Left lung (tissue), 10 donors: ENCODE data around the gene SCAMP4. TPM values are rescaled to one million over a fixed set of nuclear protein-coding genes. Genes with fewer than 3 reads are reported as not detected.

Experiments
- ATAC-seq: fragments of 200-7000 bp; cut with Tn5 transposase; one replicate; pipeline ENCODE4 v1.9.1; 2020; ENCODE audit warnings: moderate library complexity
- DNase-seq, 4 donors: peaks; one replicate each; pipeline ENCODE4 v3.0.0-alpha.2; 2013 to 2020
- H3K27ac ChIP-seq, 2 donors: fragments of 200-600 bp; sonication (generic) in 1 of 2; one replicate each; pipeline versions ENCODE4 v1.5.0 to v1.8.0; 2020 to 2021
- H3K27me3 ChIP-seq, 2 donors: fragments of 200-600 bp; sonication (generic) in 1 of 2; one replicate each; pipeline versions ENCODE4 v1.5.0 to v1.8.0; 2020 to 2021
- H3K36me3 ChIP-seq, 2 donors: fragments of 200-600 bp; sonication (generic) in 1 of 2; one replicate each; pipeline versions ENCODE4 v1.5.0 to v1.8.0; 2020 to 2021
- H3K4me1 ChIP-seq, 2 donors: fragments of 200-600 bp; one replicate each; pipeline ENCODE4 v1.8.0; 2021
- H3K4me3 ChIP-seq, 2 donors: fragments of 200-600 bp; sonication (generic) in 1 of 2; one replicate each; pipeline versions ENCODE4 v1.5.0 to v1.8.0; 2020 to 2021; ENCODE audit warnings: mild to moderate bottlenecking in 1 of 2
- H3K9me3 ChIP-seq, 2 donors: fragments of 200-600 bp; sonication (generic) in 1 of 2; one replicate each; pipeline versions ENCODE4 v1.5.0 to v1.8.0; 2020 to 2021
- intact Hi-C, 2 donors: fragments of 100-400 bp; cut with DNase I; formaldehyde crosslinking; loops; one replicate each; pipeline versions ENCODE4 v1.11.2 to v1.14.2; 2022
- polyA plus RNA-seq, 6 donors: library from polyadenylated mRNA; unstranded; fragments of 120-200 nt; gene quantifications; one replicate each; pipeline ENCODE4 v1.2.1, GENCODE V29; 2013; ENCODE audit not compliant: insufficient read length in 6 of 6
- total RNA-seq, 2 donors: library from RNA; stranded (reverse); fragmentation: NEBNext Ultra II Directional; extraction: Animal tissue kit (Norgen Biotek cat#: 25700); gene quantifications; one replicate each; pipeline ENCODE4 v1.2.1, GENCODE V29; 2021
- TF ChIP-seq, protein P1 (sequence below), 2 donors: fragments of 200-600 bp; sonication (generic) in 1 of 2; IDR thresholded peaks; one replicate each; pipeline versions ENCODE4 v1.5.0 to v1.8.0; 2021; ENCODE audit warnings: antibody characterized with exemption in 2 of 2
- donor health status: DM: no; HTN: yes; CAD: no.
- donor health status: DM: no; HTN: no; CAD: no.

SCAMP4 gene
- total and polyA plus RNA-seq, 8 donors, result 54.5 to 86.6 (median 70.1) TPM

DNA sequence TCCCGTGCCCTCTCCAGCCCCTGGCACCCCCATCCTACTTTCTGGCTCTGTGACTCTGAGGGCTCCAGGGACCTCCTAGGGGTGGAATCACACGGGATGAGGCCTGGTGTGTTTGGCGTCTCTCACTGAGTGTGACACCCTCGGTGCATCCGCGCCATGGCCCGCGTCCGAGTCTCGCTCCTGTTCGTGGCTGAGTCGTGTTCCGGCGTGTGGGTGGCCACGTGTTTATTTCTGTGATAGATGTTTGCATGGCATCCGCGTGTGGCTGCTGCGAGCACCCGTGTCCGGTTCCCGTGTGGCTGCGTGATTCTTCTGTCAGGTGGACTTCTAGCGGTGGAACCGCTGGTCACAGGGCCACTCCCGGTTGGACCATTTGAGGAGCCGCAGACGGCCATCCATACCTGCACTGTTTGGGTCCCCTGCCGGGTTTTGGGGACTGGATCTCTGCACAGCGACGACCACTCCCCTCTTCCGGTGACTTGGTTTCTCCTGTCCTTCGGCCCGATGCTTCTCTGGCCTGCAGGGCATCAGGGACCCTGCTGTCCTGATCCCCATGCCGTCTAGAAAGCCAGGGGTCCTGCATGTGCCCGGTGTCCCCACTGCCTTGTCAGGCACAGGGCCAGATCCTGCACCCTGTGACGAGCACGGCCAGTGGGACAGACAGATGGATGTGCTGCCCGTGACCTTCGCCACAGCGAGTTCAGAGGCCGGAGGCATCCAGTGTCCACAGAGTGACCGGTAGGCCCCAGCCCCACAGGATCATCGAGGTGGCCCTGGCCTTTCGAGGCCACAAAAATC is 44.3 kb downstream of the SCAMP4 start:
- no peak for ATAC-seq
- Histone ChIP-seq H3K27ac (no peak overlapping the region), H3K36me3 (peaks cover 0 to 23% of the 10 kb centered on the region in 2 donors), H3K27me3 (no peaks in the 10 kb centered on the region), H3K4me1 (peaks cover 0 to 42% of the 10 kb centered on the region in 2 donors), H3K4me3 (no peak overlapping the region), H3K9me3 (no peaks in the 10 kb centered on the region)
- intact Hi-C loops, result no loop called here
- peak in 1 of 4 donors; percentile 73 for DNase-seq
- TF ChIP-seq, protein P1, sequence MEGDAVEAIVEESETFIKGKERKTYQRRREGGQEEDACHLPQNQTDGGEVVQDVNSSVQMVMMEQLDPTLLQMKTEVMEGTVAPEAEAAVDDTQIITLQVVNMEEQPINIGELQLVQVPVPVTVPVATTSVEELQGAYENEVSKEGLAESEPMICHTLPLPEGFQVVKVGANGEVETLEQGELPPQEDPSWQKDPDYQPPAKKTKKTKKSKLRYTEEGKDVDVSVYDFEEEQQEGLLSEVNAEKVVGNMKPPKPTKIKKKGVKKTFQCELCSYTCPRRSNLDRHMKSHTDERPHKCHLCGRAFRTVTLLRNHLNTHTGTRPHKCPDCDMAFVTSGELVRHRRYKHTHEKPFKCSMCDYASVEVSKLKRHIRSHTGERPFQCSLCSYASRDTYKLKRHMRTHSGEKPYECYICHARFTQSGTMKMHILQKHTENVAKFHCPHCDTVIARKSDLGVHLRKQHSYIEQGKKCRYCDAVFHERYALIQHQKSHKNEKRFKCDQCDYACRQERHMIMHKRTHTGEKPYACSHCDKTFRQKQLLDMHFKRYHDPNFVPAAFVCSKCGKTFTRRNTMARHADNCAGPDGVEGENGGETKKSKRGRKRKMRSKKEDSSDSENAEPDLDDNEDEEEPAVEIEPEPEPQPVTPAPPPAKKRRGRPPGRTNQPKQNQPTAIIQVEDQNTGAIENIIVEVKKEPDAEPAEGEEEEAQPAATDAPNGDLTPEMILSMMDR (IDR thresholded peaks at IDR 0.05), result no peak

DNA sequence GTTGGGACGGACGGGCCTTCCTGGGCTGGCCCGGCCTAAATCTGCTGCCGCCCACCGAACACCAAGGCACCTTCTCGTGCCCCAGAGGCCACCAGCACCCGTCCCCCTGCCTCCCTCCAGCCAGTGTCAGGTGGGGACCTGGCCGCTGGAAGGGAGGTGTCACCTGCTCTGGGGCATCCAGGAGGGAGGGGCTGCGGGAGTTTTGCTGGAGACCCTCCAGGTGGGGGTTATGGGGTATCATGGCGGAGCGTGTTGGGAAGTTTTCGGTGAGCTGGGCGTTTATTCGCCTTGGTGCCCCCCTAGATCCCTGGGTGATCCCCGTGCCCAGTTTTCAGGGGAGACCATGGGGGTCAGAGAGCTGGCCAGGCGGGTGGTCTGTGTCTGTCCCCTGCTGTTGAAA is 45.4 kb downstream of the SCAMP4 start:
- peaks cover 0 to 30% of the 10 kb centered on the region in 2 donors for H3K36me3 ChIP-seq
- ATAC-seq, result no peak

DNA sequence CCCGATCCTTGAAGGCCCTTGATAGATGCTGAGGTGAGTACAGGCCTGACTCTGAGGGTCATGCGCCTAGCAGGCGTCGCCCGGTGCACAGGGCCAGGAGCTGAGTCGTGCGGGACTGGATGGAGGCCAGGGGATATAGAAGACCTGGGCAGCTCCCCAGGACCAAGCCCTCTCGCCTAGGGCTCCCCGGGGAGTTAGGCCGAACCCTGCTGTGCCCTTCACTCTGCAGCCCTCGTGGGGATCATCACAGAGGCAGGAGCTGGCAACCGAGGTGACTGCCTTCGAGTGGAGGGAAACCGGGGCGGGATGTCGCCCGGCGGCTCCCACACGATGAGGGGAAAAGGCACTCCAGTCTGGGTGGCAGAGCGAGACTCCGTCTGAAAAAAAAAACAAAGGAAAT is 47.4 kb downstream of the SCAMP4 start:
- TF ChIP-seq, protein P1 (IDR thresholded peaks at IDR 0.05), result no peak
- H3K4me1 ChIP-seq, result peaks cover 0 to 25% of the 10 kb centered on the region in 2 donors
- DNase-seq, result peak in 1 of 4 donors; percentile 51
- H3K36me3 ChIP-seq, result peaks cover 0 to 30% of the 10 kb centered on the region in 2 donors
- H3K9me3 ChIP-seq, result no peaks in the 10 kb centered on the region
- intact Hi-C loops, result no loop called here
- H3K4me3 ChIP-seq, result no peak overlapping the region
- ATAC-seq, result no peak
- H3K27ac ChIP-seq, result no peak overlapping the region
- no peaks in the 10 kb centered on the region for H3K27me3 ChIP-seq

More for the DNA sequence above, 45.4 kb downstream of the SCAMP4 start:
- TF ChIP-seq, protein P1 (IDR thresholded peaks at IDR 0.05), result no peak
- intact Hi-C loops, result no loop called here
- DNase-seq, result peak in 1 of 4 donors; percentile 59
- Histone ChIP-seq H3K9me3 (no peaks in the 10 kb centered on the region), H3K27me3 (no peaks in the 10 kb centered on the region), H3K4me1 (peaks cover 0 to 34% of the 10 kb centered on the region in 2 donors), H3K4me3 (no peak overlapping the region), H3K27ac (no peak overlapping the region)

DNA sequence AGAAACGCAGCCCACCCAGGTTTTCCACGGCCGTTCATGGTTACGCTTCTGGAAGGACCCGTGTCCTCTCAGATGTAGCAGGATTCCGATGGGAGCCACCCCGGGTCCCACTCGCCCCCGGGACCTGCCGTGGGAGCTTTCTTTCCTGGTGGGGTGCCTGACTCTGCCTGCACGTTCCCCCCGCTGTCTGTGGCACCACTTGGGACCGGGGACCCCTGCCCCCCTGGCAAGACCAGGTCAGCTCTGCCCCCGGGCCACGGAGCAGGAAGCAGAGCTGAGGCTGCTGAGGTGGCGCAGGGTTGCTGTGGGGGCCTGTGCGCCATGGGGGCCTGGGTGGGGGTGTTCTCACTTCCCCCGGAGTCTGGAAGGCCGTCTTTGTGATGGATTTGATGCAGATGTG is 47.8 kb downstream of the SCAMP4 start:
- Histone ChIP-seq H3K27ac (no peak overlapping the region), H3K4me3 (no peak overlapping the region), H3K4me1 (peaks cover 0 to 21% of the 10 kb centered on the region in 2 donors), H3K9me3 (no peaks in the 10 kb centered on the region), H3K36me3 (peaks cover 0 to 30% of the 10 kb centered on the region in 2 donors), H3K27me3 (no peaks in the 10 kb centered on the region)
- intact Hi-C loops, result no loop called here
- TF ChIP-seq, protein P1 (IDR thresholded peaks at IDR 0.05), result no peak
- DNase-seq (peak in 1 of 4 donors; percentile 49), ATAC-seq (no peak)

DNA sequence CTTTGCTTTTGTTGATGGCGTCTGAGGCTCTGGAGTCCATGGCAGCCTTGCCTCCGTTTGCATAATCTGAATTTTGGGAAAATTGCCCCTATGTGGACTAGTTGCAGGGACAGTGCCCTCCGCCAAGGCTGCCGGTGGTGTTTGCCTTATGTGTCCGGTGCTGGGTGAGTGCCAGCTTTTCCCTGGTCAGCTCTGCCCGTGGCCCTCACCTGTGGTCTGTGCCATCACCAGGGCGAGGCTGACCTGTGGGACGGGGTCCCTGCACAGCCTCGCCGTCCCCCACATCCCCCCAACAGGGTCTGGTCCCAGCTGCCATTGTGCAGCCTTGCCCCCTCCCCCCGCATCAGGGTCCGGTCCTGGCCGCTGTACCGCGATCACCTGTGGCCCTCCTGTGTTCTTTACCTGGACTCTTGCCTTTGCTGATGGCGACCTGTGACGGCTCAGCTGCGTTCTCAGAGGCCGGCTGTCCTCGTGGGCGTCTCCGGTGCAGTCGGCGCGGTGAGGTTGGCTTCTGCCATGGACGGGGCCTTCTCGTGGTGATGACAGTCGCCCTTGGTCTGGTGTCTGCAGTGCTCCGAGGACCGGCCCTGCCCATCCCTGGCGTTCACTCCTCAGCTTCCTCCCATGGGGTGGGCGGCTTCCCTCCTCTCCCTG is 48.4 kb downstream of the SCAMP4 start:
- H3K4me3 ChIP-seq, result no peak overlapping the region
- DNase-seq (peak in 1 of 4 donors; percentile 54), ATAC-seq (no peak)
- H3K36me3 ChIP-seq, result peaks cover 0 to 30% of the 10 kb centered on the region in 2 donors
- H3K27ac ChIP-seq, result no peak overlapping the region
- no peaks in the 10 kb centered on the region for H3K9me3 ChIP-seq
- no peaks in the 10 kb centered on the region for H3K27me3 ChIP-seq
- intact Hi-C loops, result no loop called here
- TF ChIP-seq, protein P1 (IDR thresholded peaks at IDR 0.05), result no peak
- H3K4me1 ChIP-seq, result peaks cover 0 to 17% of the 10 kb centered on the region in 2 donors
